ENCODE measurements around the gene RETN. TPM values are rescaled to one million over a fixed set of nuclear protein-coding genes. Genes with fewer than 3 reads are reported as not detected.

RETN gene
- polyA plus RNA-seq, 1 of the 3 experiments (the other 2 are of a cell fraction), result not detected

DNA sequence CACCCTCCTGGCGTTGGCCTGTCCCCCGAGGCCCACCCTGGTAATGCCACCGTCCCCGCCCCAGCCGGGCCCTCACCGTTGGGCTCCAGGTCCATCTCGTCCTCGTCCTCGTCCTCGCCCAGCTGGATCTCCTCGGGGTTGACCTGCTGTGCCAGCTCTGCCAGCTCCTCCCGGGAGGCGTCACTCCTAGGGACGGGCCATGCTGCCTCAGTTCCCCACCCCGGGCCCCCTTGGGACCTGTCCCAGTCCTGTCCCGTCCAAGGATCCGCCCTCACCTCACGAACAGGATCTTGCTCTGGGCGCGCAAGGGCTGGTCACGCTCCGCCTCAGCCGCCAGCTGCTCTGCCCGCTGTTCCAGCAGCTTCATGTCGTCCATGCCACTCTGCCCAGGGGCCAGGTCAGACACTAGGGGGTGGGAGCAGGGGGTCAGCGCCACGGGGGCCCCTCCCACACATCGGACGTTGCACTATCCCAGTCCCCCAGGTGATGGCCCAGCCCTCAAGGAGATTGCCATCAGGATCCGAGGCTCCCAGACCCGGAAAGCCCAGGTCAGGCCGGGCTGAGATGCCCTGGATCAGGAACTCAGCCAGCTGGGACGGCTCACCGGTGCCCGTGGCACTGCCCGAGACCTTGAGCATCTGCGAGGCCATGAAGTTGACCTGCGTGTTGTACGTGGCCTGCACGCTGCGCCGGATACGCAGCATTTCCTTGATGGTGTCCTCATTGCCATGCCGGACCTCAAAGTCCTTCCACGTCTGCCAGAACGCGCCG lies 49.0 kb upstream of the RETN start:
- peaks cover 3 to 45% of the 10 kb centered on the region in 2 experiments for H3K36me3 ChIP-seq (replicated peaks in 1 of 2; ENCODE audit: control insufficient read depth in 1 of 2, insufficient read depth in 2 of 2, low read length in 1 of 2)
- POLR2A ChIA-PET, result interaction anchor here (1.4 to 2.6 kb wide), 6 partner anchors 10 to 52 kb away, joined by 3 to 16 read pairs (median 5); partner anchors contain the start of genes CAMSAP3, PCP2, PET100 and XAB2
- DNase-seq, result no peak
- peaks cover 0 to 42% of the 10 kb centered on the region in 2 experiments; a peak in 1 of 4 replicates for H3K4me1 ChIP-seq (ENCODE audit: control insufficient read depth in 1 of 2, insufficient read depth in 2 of 2, low read depth in 1 of 2, low read length in 1 of 2)
- no peaks in the 10 kb centered on the region for H3K79me2 ChIP-seq (ENCODE audit: insufficient read depth)
- H3K4me3 ChIP-seq (ENCODE audit: low read depth in 2 of 2, low read length in 1 of 2), result no peak overlapping the region; a peak in 1 of 4 replicates
- H3K4me2 ChIP-seq, result no peak overlapping the region
- peak overlapping the region in 1 of 2 experiments; percentile 98; a peak in 2 of 4 replicates for H3K27ac ChIP-seq (ENCODE audit: low read depth in 2 of 2, low read length in 1 of 2)
- CTCF ChIA-PET, result interaction anchor here (1.2 to 4.1 kb wide), 7 partner anchors 11 to 180 kb away, joined by 3 to 40 read pairs (median 8); partner anchors contain the start of genes PET100, TRAPPC5 and XAB2
- TF ChIP-seq EZH2phosphoT487 (IDR thresholded peaks at IDR 0.05; ENCODE audit: borderline replicate concordance, low read depth) (no peak), SMC3 (IDR thresholded peaks at IDR 0.05; ENCODE audit: low read depth, low read length) (no peak), JUND (IDR thresholded peaks at IDR 0.05) (no peak), GATA2 (CRISPR knock-in tag; IDR thresholded peaks at IDR 0.05) (no peak), POLR2AphosphoS5 (IDR thresholded peaks at IDR 0.05; ENCODE audit: low read depth, low read length) (no peak), RXRA (IDR thresholded peaks at IDR 0.05; ENCODE audit: borderline replicate concordance, low read depth) (no peak), SIN3A (IDR thresholded peaks at IDR 0.05; ENCODE audit: borderline replicate concordance, low read depth, low read length) (no peak), FOSL2 (IDR thresholded peaks at IDR 0.05; ENCODE audit: borderline replicate concordance, low read depth) (no peak), MXI1 (IDR thresholded peaks at IDR 0.05; ENCODE audit: low read depth, low read length) (no peak), RFX5 (IDR thresholded peaks at IDR 0.05; ENCODE audit: low read length) (no peak), TCF12 (IDR thresholded peaks at IDR 0.05) (no peak), CHD2 (IDR thresholded peaks at IDR 0.05; ENCODE audit: low read length, partially characterized antibody) (no peak), GABPA (IDR thresholded peaks at IDR 0.05; ENCODE audit: low read depth) (no peak), FOXJ3 (CRISPR knock-in tag; IDR thresholded peaks at IDR 0.05) (no peak), FOXM1 (IDR thresholded peaks at IDR 0.05; ENCODE audit: low read depth) (no peak), RCOR1 (IDR thresholded peaks at IDR 0.05; ENCODE audit: low read length) (no peak), EP300 (IDR thresholded peaks at IDR 0.05; ENCODE audit: borderline replicate concordance in 1 of 2, low read depth in 1 of 2, low read length in 1 of 2) (no peak)
- TF ChIP-seq, protein P1, sequence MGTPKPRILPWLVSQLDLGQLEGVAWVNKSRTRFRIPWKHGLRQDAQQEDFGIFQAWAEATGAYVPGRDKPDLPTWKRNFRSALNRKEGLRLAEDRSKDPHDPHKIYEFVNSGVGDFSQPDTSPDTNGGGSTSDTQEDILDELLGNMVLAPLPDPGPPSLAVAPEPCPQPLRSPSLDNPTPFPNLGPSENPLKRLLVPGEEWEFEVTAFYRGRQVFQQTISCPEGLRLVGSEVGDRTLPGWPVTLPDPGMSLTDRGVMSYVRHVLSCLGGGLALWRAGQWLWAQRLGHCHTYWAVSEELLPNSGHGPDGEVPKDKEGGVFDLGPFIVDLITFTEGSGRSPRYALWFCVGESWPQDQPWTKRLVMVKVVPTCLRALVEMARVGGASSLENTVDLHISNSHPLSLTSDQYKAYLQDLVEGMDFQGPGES (IDR thresholded peaks at IDR 0.05; ENCODE audit: low read depth, low read length), result no peak
- TF ChIP-seq, protein P2, sequence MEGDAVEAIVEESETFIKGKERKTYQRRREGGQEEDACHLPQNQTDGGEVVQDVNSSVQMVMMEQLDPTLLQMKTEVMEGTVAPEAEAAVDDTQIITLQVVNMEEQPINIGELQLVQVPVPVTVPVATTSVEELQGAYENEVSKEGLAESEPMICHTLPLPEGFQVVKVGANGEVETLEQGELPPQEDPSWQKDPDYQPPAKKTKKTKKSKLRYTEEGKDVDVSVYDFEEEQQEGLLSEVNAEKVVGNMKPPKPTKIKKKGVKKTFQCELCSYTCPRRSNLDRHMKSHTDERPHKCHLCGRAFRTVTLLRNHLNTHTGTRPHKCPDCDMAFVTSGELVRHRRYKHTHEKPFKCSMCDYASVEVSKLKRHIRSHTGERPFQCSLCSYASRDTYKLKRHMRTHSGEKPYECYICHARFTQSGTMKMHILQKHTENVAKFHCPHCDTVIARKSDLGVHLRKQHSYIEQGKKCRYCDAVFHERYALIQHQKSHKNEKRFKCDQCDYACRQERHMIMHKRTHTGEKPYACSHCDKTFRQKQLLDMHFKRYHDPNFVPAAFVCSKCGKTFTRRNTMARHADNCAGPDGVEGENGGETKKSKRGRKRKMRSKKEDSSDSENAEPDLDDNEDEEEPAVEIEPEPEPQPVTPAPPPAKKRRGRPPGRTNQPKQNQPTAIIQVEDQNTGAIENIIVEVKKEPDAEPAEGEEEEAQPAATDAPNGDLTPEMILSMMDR (IDR thresholded peaks at IDR 0.05), result no peak
- H3K9ac ChIP-seq, result no peak overlapping the region
- H3K9me3 ChIP-seq, result no peaks in the 10 kb centered on the region
- H3K9me2 ChIP-seq, result no peaks in the 10 kb centered on the region
- no peaks in the 10 kb centered on the region for H3K27me3 ChIP-seq (ENCODE audit: insufficient read depth)
- peaks cover 4% of the 10 kb centered on the region for H3F3A ChIP-seq (replicated peaks; ENCODE audit: insufficient read depth)
- WGBS (ENCODE audit: low lambda C conversion rate), result 83% methylated on average over 23 of the region's 48 CpGs
- no peak overlapping the region for H2AFZ ChIP-seq (ENCODE audit: low read depth)
- no peaks in the 10 kb centered on the region for H4K20me1 ChIP-seq (ENCODE audit: insufficient read depth)

All from SK-N-SH (cell line).